CD14-positive monocyte (primary cell): ENCODE results near the gene SLC32A1. TPM values are rescaled to one million over a fixed set of nuclear protein-coding genes. Genes with fewer than 3 reads are reported as not detected.
A peak's percentile ranks its signal among the peaks of the same experiment; 100 is the strongest.

Experiments used
- DNase-seq, 3 donors: peaks; one replicate each; pipeline ENCODE4 v3.0.0-alpha.2; 2011 to 2022
- H2AFZ ChIP-seq: 2 replicates; pipeline ENCODE4 v1.6.0; 2012; ENCODE audit warnings: mild to moderate bottlenecking, low read depth, low read length, inconsistent platforms; ENCODE audit not compliant: insufficient read depth, poor library complexity, severe bottlenecking
- H3K27ac ChIP-seq, 2 donors: 1 replicate in 1 of 2; 2 replicates in 1 of 2; pipeline ENCODE4 v1.5.1; 2012 to 2013; ENCODE audit warnings: low read length in 2 of 2, control low read depth in 1 of 2, inconsistent platforms in 1 of 2, low read depth in 1 of 2, mild to moderate bottlenecking in 1 of 2
- H3K27me3 ChIP-seq, 2 donors: one replicate each; pipeline versions ENCODE4 v1.6.0 to v1.6.1; 2011 to 2013; ENCODE audit warnings: low read length in 2 of 2; ENCODE audit not compliant: control insufficient read depth in 2 of 2, insufficient read depth in 2 of 2
- H3K36me3 ChIP-seq, 2 donors: replicated peaks in 1 of 2; 1 replicate in 1 of 2; 2 replicates in 1 of 2; pipeline versions ENCODE4 v1.5.1 to v1.6.1; 2012 to 2013; ENCODE audit warnings: low read length in 2 of 2, control low read depth in 1 of 2, inconsistent platforms in 1 of 2, mild to moderate bottlenecking in 1 of 2; ENCODE audit not compliant: insufficient read depth in 2 of 2, control insufficient read depth in 1 of 2
- H3K4me1 ChIP-seq, 2 donors: 1 replicate in 1 of 2; 2 replicates in 1 of 2; pipeline versions ENCODE4 v1.5.1 to v1.6.1; 2012 to 2013; ENCODE audit warnings: low read length in 2 of 2, control low read depth in 1 of 2, inconsistent platforms in 1 of 2, mild to moderate bottlenecking in 1 of 2, moderate library complexity in 1 of 2; ENCODE audit not compliant: insufficient read depth in 2 of 2, control insufficient read depth in 1 of 2
- H3K4me2 ChIP-seq: replicated peaks from 2 replicates; pipeline ENCODE3; 2012; ENCODE audit warnings: low read length, moderate library complexity, mild to moderate bottlenecking; ENCODE audit not compliant: poor library complexity, severe bottlenecking; ENCODE audit errors: extremely low read depth
- H3K4me3 ChIP-seq, 3 experiments: fragments of 200-600 bp in 1 of 3; sonication (generic) in 1 of 3; replicated peaks in 1 of 3; 1 replicate in 2 of 3; 2 replicates in 1 of 3; pipeline ENCODE4 v1.5.1; 2011 to 2013; ENCODE audit warnings: low read length in 3 of 3, mild to moderate bottlenecking in 3 of 3, control low read depth in 2 of 3, low read depth in 2 of 3, inconsistent platforms in 1 of 3, moderate library complexity in 1 of 3
- H3K79me2 ChIP-seq: 2 replicates; pipeline ENCODE4 v1.6.0; 2012; ENCODE audit warnings: mild to moderate bottlenecking, control low read depth, inconsistent platforms, low read length, moderate library complexity; ENCODE audit not compliant: insufficient read depth
- H3K9ac ChIP-seq: 2 replicates; pipeline ENCODE4 v1.6.0; 2017; ENCODE audit warnings: low read length, mild to moderate bottlenecking; ENCODE audit not compliant: insufficient read depth, poor library complexity, severe bottlenecking
- H3K9me3 ChIP-seq, 2 donors: replicated peaks in 1 of 2; 1 replicate in 1 of 2; 2 replicates in 1 of 2; pipeline versions ENCODE4 v1.5.1 to v1.6.1; 2012 to 2013; ENCODE audit warnings: low read length in 2 of 2, control low read depth in 1 of 2; ENCODE audit not compliant: control insufficient read depth in 1 of 2, insufficient read depth in 1 of 2
- H4K20me1 ChIP-seq: 2 replicates; pipeline ENCODE4 v1.6.0; 2012; ENCODE audit warnings: mild to moderate bottlenecking, low read length, control low read depth, moderate library complexity; ENCODE audit not compliant: insufficient read depth
- H3K27ac Mint-ChIP-seq, 7 donors: one replicate each; pipeline ENCODE4 v1.8.0; 2020; ENCODE audit warnings: mild to moderate bottlenecking in 7 of 7, mixed read lengths in 7 of 7, moderate library complexity in 6 of 7, inconsistent platforms in 2 of 7
- H3K27me3 Mint-ChIP-seq, 3 donors: one replicate each; pipeline ENCODE4 v1.8.0; 2021 to 2022; ENCODE audit warnings: low read depth in 3 of 3, mild to moderate bottlenecking in 3 of 3, mixed read lengths in 3 of 3, moderate library complexity in 3 of 3, inconsistent platforms in 1 of 3
- H3K36me3 Mint-ChIP-seq, 2 donors: one replicate each; pipeline ENCODE4 v1.8.0; 2020; ENCODE audit warnings: mixed read lengths in 2 of 2, inconsistent platforms in 1 of 2, mild to moderate bottlenecking in 1 of 2
- H3K4me1 Mint-ChIP-seq: one replicate; pipeline ENCODE4 v1.8.0; 2020; ENCODE audit warnings: mild to moderate bottlenecking, mixed read lengths
- H3K4me3 Mint-ChIP-seq, 2 donors: one replicate each; pipeline ENCODE4 v1.8.0; 2020; ENCODE audit warnings: mild to moderate bottlenecking in 2 of 2, mixed read lengths in 2 of 2, moderate library complexity in 1 of 2
- H3K9me3 Mint-ChIP-seq, 7 donors: one replicate each; pipeline ENCODE4 v1.8.0; 2020 to 2022; ENCODE audit warnings: mixed read lengths in 7 of 7, mild to moderate bottlenecking in 6 of 7, moderate library complexity in 6 of 7, inconsistent platforms in 2 of 7
- CTCF ChIP-seq: fragments of 200-600 bp; IDR thresholded peaks from one replicate; pipeline ENCODE4 v1.8.0; 2022; ENCODE audit warnings: antibody characterized with exemption, mild to moderate bottlenecking
- WGBS: methylation state at CpG from one replicate; pipeline ENCODE4 v1.1.5; 2013; ENCODE audit warnings: missing lambda C conversion rate; ENCODE audit not compliant: insufficient coverage; 5-methylcytosine and 5-hydroxymethylcytosine counted together
- intact Hi-C, 2 donors: fragments of 100-400 bp; cut with micrococcal nuclease; formaldehyde crosslinking; loops; one replicate each; pipeline versions ENCODE4 v1.15.0 to v1.15.1; 2023
- polyA plus RNA-seq, 3 donors: library from polyadenylated mRNA; depleted of rRNA in 1 of 3; unstranded in 2 of 3; stranded (reverse) in 1 of 3; fragments of 300-500 nt in 2 of 3; fragments of >200 nt in 1 of 3; fragmentation: Illumina TruSeq in 2 of 3; gene quantifications; 1 replicate in 2 of 3; 2 replicates in 1 of 3; pipeline ENCODE4 v1.2.3, GENCODE V29; 2012 to 2021

Gene SLC32A1
- polyA plus RNA-seq, 3 donors = not detected

GRCh38 chr20:38754924-38755323, 30.6 kb downstream of the SLC32A1 start:
- Mint-ChIP-seq H3K27me3 (no peaks in the 10 kb centered on the region), H3K9me3 (peaks cover 0 to 1% (median 0%) of the 10 kb centered on the region in 7 donors), H3K36me3 (peaks cover 66 to 79% of the 10 kb centered on the region in 2 donors), H3K4me3 (no peak overlapping the region), H3K27ac (no peak overlapping the region), H3K4me1 (peaks cover 8% of the 10 kb centered on the region)
- DNase-seq = no peak
- H3K4me1 ChIP-seq = no peaks in the 10 kb centered on the region
- H3K9me3 ChIP-seq = no peaks in the 10 kb centered on the region
- WGBS = 98% methylated on average over 11 of the region's 13 CpGs
- no peak overlapping the region for H2AFZ ChIP-seq
- no peak overlapping the region for H3K27ac ChIP-seq
- intact Hi-C loops = no loop called here
- no peak overlapping the region for H3K4me2 ChIP-seq
- no peaks in the 10 kb centered on the region for H3K79me2 ChIP-seq
- no peaks in the 10 kb centered on the region for H3K27me3 ChIP-seq
- no peaks in the 10 kb centered on the region for H4K20me1 ChIP-seq
- H3K36me3 ChIP-seq = peaks cover 59 to 85% of the 10 kb centered on the region in 2 donors
- no peak overlapping the region for H3K4me3 ChIP-seq
- no peak overlapping the region for H3K9ac ChIP-seq
- TF ChIP-seq CTCF = no peak

GRCh38 chr20:38755324-38755910, 31.1 kb downstream of the SLC32A1 start:
- WGBS = 26% methylated on average over 5 of the region's 6 CpGs
- intact Hi-C loops = no loop called here
- no peak overlapping the region for H3K4me3 Mint-ChIP-seq
- H3K36me3 Mint-ChIP-seq = peaks cover 66 to 79% of the 10 kb centered on the region in 2 donors
- H3K27me3 Mint-ChIP-seq = no peaks in the 10 kb centered on the region
- no peak for TF ChIP-seq CTCF
- Histone ChIP-seq H3K27me3 (no peaks in the 10 kb centered on the region), H3K27ac (peak overlapping the region in 1 of 2 donors; percentile 7), H2AFZ (no peak overlapping the region), H3K36me3 (peaks cover 62 to 85% of the 10 kb centered on the region in 2 donors), H4K20me1 (no peaks in the 10 kb centered on the region), H3K9me3 (no peaks in the 10 kb centered on the region), H3K79me2 (no peaks in the 10 kb centered on the region), H3K9ac (no peak overlapping the region), H3K4me3 (no peak overlapping the region), H3K4me1 (no peaks in the 10 kb centered on the region), H3K4me2 (no peak overlapping the region)
- peaks cover 6% of the 10 kb centered on the region for H3K4me1 Mint-ChIP-seq
- DNase-seq = no peak
- peak overlapping the region in 1 of 7 donors; percentile 75 for H3K27ac Mint-ChIP-seq
- peaks cover 0 to 1% (median 0%) of the 10 kb centered on the region in 7 donors for H3K9me3 Mint-ChIP-seq
